GM12892 (cell line): ENCODE measurements around the gene TGIF1.

Experiments used
- POLR2A ChIP-seq: IDR thresholded peaks from 2 replicates; pipeline ENCODE4 v1.6.1; 2011; ENCODE audit warnings: low read depth, low read length, control low read depth
- POLR2AphosphoS5 ChIP-seq: IDR thresholded peaks from 2 replicates; pipeline ENCODE4 v1.6.1; 2011; ENCODE audit warnings: low read depth, low read length, control low read depth

DNA sequence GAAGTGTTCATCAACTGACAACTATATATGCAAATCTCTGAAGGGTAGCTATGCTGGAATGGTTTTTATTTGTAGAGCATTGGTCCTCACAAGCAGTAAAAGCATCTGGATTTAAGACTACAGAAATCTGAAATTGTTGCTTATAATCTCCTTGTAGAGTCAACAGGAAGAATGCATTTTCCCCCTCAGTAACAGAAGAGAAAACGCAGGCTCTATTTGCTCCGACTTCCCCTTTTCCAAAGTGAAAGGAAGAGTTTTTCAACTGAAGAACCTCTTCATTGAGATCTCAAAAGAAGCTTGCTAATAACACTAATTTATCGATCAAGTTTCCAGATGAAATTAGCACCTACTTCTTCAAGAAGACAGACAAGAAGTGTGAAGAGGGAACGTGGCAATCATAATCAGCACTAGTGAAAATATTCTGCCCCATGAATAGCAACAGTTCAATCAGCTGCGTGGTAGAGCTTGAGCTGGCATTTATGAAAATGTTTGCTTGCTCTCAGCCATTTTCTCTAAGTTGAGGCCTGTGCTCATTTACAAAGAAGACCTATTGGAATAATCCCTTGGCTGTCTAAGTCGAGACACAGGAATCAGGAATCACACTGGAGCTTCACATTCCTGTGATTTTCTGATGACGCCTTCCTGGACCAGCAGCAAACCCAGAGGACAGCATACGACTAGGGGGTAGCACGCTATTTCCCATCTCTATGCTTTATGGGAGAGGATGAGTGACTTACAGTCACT lies 43.7 kb downstream of the TGIF1 start:
- TF ChIP-seq POLR2A = no peak
- no peak for TF ChIP-seq POLR2AphosphoS5
